ENCODE data around the gene BIK.

Gene BIK, protein sequence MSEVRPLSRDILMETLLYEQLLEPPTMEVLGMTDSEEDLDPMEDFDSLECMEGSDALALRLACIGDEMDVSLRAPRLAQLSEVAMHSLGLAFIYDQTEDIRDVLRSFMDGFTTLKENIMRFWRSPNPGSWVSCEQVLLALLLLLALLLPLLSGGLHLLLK

DNA sequence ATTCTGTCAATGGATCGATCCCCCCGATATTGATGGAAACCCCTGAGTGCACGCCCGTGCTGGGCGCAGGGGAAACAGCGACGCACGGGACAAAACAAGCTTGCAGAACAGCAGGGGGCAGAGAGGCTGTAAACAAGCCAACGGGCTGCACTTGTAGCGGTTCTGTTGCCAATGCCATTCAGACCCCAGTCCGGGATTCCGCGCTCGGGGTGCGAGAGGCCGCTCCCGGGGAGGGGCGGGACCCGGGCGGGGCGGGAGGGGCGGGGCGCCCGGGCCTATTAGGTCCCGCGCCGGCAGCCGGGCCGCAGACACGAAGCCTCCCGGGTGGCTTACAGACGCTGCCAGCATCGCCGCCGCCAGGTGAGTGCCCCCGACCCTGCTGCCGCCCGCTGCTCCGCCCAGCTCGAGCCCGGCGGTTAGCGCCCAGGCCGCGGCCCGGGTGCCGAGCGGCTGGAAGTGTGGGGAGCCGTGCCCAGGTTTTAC, at the start of gene BIK:
Gene BIK, plus strand, starts transcription at position 307 of the 483 bp plus-strand sequence. CDS start 13,273 bp downstream, outside the sequence.
- Histone ChIP-seq H3K4me3 (ENCODE audit: low read depth in 1 of 2, low read length in 2 of 2) (peak within 1 kb of the TSS; percentile 62 to 74), H3K27me3 (ENCODE audit: control insufficient read depth in 1 of 2, insufficient read depth in 2 of 2, low read length in 2 of 2) (peaks cover 4 to 6% of the 10 kb centered on the region in 2 donors), H3K9me3 (ENCODE audit: control insufficient read depth in 1 of 2, low read length in 2 of 2) (no peaks in the 10 kb centered on the region), H3K36me3 (ENCODE audit: control insufficient read depth in 1 of 2, insufficient read depth in 2 of 2, low read length in 2 of 2) (no peaks in the 10 kb centered on the region), H3K9ac (ENCODE audit: low read depth in 1 of 2, low read length in 2 of 2) (peak within 1 kb of the TSS; percentile 44 to 70), H3K27ac (ENCODE audit: low read depth, low read length) (no peak within 1 kb of the TSS), H3K4me1 (ENCODE audit: control insufficient read depth in 1 of 2, insufficient read depth in 2 of 2, low read length in 2 of 2) (peaks cover 20 to 27% of the 10 kb centered on the region in 2 donors)

DNA sequence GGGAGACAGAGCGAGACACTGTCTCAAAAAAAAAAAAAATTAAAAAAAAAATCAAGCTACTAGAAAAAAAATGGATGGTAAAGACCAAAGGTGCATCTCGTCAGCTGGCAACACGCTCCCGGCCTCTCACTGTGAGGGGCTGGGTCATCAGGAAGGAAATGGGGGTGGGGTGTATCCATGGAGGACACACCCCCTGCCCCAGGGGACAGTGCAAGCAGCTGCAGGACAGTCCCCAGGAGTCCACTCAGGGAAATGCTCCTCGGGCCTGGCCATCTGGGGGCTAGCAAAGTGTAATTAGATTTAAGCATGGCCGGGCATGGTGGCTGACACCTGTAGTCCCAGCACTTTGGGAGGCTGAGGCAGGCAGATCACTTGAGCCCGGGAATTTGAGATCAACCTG, 44.4 kb upstream of the BIK start:
- no peaks in the 10 kb centered on the region for H3K9me3 ChIP-seq (ENCODE audit: control insufficient read depth in 1 of 2, low read length in 2 of 2)
- H3K36me3 ChIP-seq (ENCODE audit: control insufficient read depth in 1 of 2, insufficient read depth in 2 of 2, low read length in 2 of 2) = peaks cover 0 to 7% of the 10 kb centered on the region in 2 donors
- no peak overlapping the region for H3K27ac ChIP-seq (ENCODE audit: low read depth, low read length)
- no peaks in the 10 kb centered on the region for H3K4me1 ChIP-seq (ENCODE audit: control insufficient read depth in 1 of 2, insufficient read depth in 2 of 2, low read length in 2 of 2)
- H3K27me3 ChIP-seq (ENCODE audit: control insufficient read depth in 1 of 2, insufficient read depth in 2 of 2, low read length in 2 of 2) = no peaks in the 10 kb centered on the region
- no peak overlapping the region for H3K4me3 ChIP-seq (ENCODE audit: low read depth in 1 of 2, low read length in 2 of 2)
- H3K9ac ChIP-seq (ENCODE audit: low read depth in 1 of 2, low read length in 2 of 2) = no peak overlapping the region

DNA sequence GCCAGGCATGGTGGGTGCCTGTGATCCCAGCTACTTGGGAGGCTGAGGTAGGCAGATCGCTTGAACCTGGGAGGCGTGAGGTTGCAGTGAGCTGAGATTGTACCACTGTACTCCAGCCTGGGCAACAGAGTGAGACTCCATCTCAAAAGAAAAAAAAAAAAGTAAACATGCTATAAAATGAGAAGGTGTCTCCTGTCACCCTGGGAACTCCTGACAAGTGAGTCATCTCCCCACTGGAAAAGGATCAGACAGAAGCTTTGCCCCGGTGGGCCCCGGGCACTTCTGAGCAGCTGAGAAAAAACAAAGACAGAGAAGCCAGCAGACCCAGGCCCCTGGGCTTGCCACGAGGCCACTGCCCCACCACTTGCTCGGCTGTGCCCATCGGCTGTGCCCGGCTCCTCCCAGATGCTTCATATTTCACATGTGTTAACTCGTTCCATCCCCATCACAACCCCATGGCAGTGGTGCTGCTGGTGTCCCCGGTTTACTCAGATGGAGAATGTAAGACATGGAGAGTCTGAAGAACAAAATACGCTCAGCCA, 43.6 kb upstream of the BIK start:
- no peaks in the 10 kb centered on the region for H3K4me1 ChIP-seq (ENCODE audit: control insufficient read depth in 1 of 2, insufficient read depth in 2 of 2, low read length in 2 of 2)
- no peaks in the 10 kb centered on the region for H3K9me3 ChIP-seq (ENCODE audit: control insufficient read depth in 1 of 2, low read length in 2 of 2)
- H3K9ac ChIP-seq (ENCODE audit: low read depth in 1 of 2, low read length in 2 of 2) = no peak overlapping the region
- no peak overlapping the region for H3K27ac ChIP-seq (ENCODE audit: low read depth, low read length)
- H3K36me3 ChIP-seq (ENCODE audit: control insufficient read depth in 1 of 2, insufficient read depth in 2 of 2, low read length in 2 of 2) = peaks cover 0 to 5% of the 10 kb centered on the region in 2 donors
- no peak overlapping the region for H3K4me3 ChIP-seq (ENCODE audit: low read depth in 1 of 2, low read length in 2 of 2)
- H3K27me3 ChIP-seq (ENCODE audit: control insufficient read depth in 1 of 2, insufficient read depth in 2 of 2, low read length in 2 of 2) = no peaks in the 10 kb centered on the region

DNA sequence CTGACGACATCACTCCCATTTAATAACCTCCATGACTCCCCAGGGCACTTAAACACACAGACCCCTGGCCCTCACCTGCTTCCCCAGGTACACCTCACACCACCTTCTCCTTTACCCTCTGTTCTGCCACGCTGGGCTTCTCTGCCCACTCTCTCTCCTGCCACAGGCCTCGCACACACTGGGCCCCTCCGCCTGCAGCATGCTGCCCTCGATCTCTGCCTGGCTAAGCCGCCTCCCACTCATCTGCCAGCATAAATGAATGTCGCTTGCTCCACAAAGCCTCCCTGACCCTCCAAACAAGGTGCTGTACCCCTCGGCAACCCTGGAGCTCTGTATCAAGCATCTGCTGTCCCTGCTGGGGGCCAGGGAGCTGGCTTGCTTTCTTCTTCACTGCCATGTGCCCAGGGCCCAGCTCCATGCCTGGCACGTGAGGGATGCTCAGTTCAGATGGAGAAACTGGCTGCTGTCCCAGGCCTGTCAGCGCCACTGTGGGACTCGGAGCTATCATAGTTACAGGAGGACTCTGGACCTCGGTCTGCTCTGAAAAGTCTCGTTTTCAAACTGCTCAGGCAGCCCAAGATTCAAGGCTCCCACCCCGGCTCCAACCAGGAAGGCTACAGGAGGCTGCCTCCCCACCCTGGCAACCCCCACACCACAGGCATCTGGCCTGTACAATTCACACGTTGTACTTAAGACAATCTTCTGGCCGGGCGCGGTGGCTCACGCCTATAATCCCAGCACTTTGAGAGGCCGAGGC, 33.3 kb upstream of the BIK start:
- no peak overlapping the region for H3K9ac ChIP-seq (ENCODE audit: low read depth in 1 of 2, low read length in 2 of 2)
- H3K27ac ChIP-seq (ENCODE audit: low read depth, low read length) = no peak overlapping the region
- H3K36me3 ChIP-seq (ENCODE audit: control insufficient read depth in 1 of 2, insufficient read depth in 2 of 2, low read length in 2 of 2) = no peaks in the 10 kb centered on the region

DNA sequence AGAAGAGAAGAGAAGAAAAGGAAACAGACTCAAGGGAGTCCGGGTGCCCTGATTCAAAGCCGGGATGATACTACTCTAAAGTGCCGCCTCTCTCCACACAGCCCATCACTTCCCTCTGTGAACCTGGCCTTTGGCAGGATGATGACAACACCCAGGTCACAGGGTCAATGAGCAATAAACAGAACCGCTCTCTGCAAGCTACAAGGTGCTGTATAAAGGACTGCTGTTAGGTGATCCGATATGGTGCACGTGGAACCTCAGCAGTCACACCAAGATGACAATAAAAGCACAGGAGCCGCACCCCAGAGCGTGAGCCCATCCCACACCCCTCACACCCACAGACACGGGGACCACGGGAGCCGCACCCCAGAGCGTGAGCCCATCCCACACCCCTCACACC, 32.0 kb upstream of the BIK start:
- H3K4me3 ChIP-seq (ENCODE audit: low read depth in 1 of 2, low read length in 2 of 2) = no peak overlapping the region
- no peak overlapping the region for H3K27ac ChIP-seq (ENCODE audit: low read depth, low read length)
- H3K36me3 ChIP-seq (ENCODE audit: control insufficient read depth in 1 of 2, insufficient read depth in 2 of 2, low read length in 2 of 2) = no peaks in the 10 kb centered on the region
- H3K9ac ChIP-seq (ENCODE audit: low read depth in 1 of 2, low read length in 2 of 2) = no peak overlapping the region
- H3K9me3 ChIP-seq (ENCODE audit: control insufficient read depth in 1 of 2, low read length in 2 of 2) = no peaks in the 10 kb centered on the region
- no peaks in the 10 kb centered on the region for H3K27me3 ChIP-seq (ENCODE audit: control insufficient read depth in 1 of 2, insufficient read depth in 2 of 2, low read length in 2 of 2)
- H3K4me1 ChIP-seq (ENCODE audit: control insufficient read depth in 1 of 2, insufficient read depth in 2 of 2, low read length in 2 of 2) = peaks cover 4 to 8% of the 10 kb centered on the region in 2 donors

More for the DNA sequence above, 33.3 kb upstream of the BIK start:
- Histone ChIP-seq H3K27me3 (ENCODE audit: control insufficient read depth in 1 of 2, insufficient read depth in 2 of 2, low read length in 2 of 2) (no peaks in the 10 kb centered on the region), H3K4me3 (ENCODE audit: low read depth in 1 of 2, low read length in 2 of 2) (no peak overlapping the region), H3K4me1 (ENCODE audit: control insufficient read depth in 1 of 2, insufficient read depth in 2 of 2, low read length in 2 of 2) (peaks cover 4 to 8% of the 10 kb centered on the region in 2 donors), H3K9me3 (ENCODE audit: control insufficient read depth in 1 of 2, low read length in 2 of 2) (no peaks in the 10 kb centered on the region)

DNA sequence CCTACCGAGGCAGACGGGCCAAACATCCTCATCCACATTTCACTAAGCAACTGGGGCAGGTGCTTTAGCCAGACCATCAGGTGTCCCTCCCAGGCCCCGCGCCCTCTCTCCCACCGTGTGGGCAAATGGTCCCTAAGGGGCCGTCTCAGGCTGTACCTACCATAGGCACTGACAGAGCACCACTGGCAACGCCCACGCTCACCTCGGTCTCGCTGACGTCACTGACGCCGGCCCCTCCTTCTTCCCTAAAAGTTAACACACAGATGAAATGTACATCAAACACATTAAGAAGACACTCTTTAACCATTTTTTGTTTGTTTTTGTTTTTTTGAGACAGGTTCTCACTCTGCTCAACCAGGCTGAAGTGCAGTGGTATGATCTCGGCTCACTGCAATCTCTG, 30.8 kb upstream of the BIK start:
- no peak overlapping the region for H3K27ac ChIP-seq (ENCODE audit: low read depth, low read length)
- H3K36me3 ChIP-seq (ENCODE audit: control insufficient read depth in 1 of 2, insufficient read depth in 2 of 2, low read length in 2 of 2) = no peaks in the 10 kb centered on the region
- no peak overlapping the region for H3K4me3 ChIP-seq (ENCODE audit: low read depth in 1 of 2, low read length in 2 of 2)
- no peaks in the 10 kb centered on the region for H3K27me3 ChIP-seq (ENCODE audit: control insufficient read depth in 1 of 2, insufficient read depth in 2 of 2, low read length in 2 of 2)
- H3K4me1 ChIP-seq (ENCODE audit: control insufficient read depth in 1 of 2, insufficient read depth in 2 of 2, low read length in 2 of 2) = peaks cover 4 to 8% of the 10 kb centered on the region in 2 donors
- no peak overlapping the region for H3K9ac ChIP-seq (ENCODE audit: low read depth in 1 of 2, low read length in 2 of 2)
- no peaks in the 10 kb centered on the region for H3K9me3 ChIP-seq (ENCODE audit: control insufficient read depth in 1 of 2, low read length in 2 of 2)

DNA sequence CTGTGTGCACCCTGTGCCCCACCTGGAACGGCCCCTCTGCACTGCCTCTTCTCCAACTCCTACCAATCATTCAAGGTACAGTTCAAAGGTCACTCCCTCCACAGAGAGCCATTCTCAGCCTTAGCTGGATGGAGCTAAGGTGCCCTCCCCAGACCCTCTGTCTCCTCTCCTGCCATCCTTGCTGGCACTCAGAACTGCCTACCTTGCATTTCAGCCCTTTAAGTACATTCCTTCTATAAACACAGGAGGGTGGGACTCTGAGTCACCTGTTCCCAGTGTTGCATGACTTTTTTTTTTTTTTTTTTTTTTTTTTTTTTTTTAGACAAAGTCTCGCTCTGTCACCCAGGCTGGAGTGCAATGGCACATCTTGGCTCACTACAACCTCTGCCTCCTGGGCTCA, 29.9 kb upstream of the BIK start:
- Histone ChIP-seq H3K36me3 (ENCODE audit: control insufficient read depth in 1 of 2, insufficient read depth in 2 of 2, low read length in 2 of 2) (no peaks in the 10 kb centered on the region), H3K9me3 (ENCODE audit: control insufficient read depth in 1 of 2, low read length in 2 of 2) (no peaks in the 10 kb centered on the region), H3K9ac (ENCODE audit: low read depth in 1 of 2, low read length in 2 of 2) (no peak overlapping the region), H3K4me3 (ENCODE audit: low read depth in 1 of 2, low read length in 2 of 2) (no peak overlapping the region), H3K4me1 (ENCODE audit: control insufficient read depth in 1 of 2, insufficient read depth in 2 of 2, low read length in 2 of 2) (peaks cover 4 to 8% of the 10 kb centered on the region in 2 donors), H3K27me3 (ENCODE audit: control insufficient read depth in 1 of 2, insufficient read depth in 2 of 2, low read length in 2 of 2) (no peaks in the 10 kb centered on the region), H3K27ac (ENCODE audit: low read depth, low read length) (no peak overlapping the region)

DNA sequence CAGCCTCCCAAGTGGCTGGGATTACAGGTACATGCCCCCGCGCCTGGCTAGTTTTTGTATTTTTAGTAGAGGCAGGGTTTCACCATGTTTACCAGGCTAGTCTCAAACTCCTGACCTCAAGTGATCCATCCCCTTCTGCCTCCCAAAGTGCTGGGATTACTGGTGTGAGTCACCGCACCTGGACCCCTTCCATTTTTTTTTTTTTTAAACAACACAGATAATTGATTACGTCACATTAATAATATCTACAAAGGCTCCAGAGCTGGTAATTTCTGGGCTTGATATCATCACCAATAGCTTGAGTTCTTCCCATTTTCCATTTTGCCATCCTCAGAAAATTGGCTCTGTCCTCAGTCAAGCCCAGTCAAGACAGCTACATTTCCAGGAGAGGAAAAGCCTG, 28.6 kb upstream of the BIK start:
- H3K36me3 ChIP-seq (ENCODE audit: control insufficient read depth in 1 of 2, insufficient read depth in 2 of 2, low read length in 2 of 2) = no peaks in the 10 kb centered on the region
- no peak overlapping the region for H3K4me3 ChIP-seq (ENCODE audit: low read depth in 1 of 2, low read length in 2 of 2)
- no peak overlapping the region for H3K27ac ChIP-seq (ENCODE audit: low read depth, low read length)
- H3K9ac ChIP-seq (ENCODE audit: low read depth in 1 of 2, low read length in 2 of 2) = no peak overlapping the region
- peaks cover 4 to 8% of the 10 kb centered on the region in 2 donors for H3K4me1 ChIP-seq (ENCODE audit: control insufficient read depth in 1 of 2, insufficient read depth in 2 of 2, low read length in 2 of 2)
- no peaks in the 10 kb centered on the region for H3K9me3 ChIP-seq (ENCODE audit: control insufficient read depth in 1 of 2, low read length in 2 of 2)
- H3K27me3 ChIP-seq (ENCODE audit: control insufficient read depth in 1 of 2, insufficient read depth in 2 of 2, low read length in 2 of 2) = no peaks in the 10 kb centered on the region

DNA sequence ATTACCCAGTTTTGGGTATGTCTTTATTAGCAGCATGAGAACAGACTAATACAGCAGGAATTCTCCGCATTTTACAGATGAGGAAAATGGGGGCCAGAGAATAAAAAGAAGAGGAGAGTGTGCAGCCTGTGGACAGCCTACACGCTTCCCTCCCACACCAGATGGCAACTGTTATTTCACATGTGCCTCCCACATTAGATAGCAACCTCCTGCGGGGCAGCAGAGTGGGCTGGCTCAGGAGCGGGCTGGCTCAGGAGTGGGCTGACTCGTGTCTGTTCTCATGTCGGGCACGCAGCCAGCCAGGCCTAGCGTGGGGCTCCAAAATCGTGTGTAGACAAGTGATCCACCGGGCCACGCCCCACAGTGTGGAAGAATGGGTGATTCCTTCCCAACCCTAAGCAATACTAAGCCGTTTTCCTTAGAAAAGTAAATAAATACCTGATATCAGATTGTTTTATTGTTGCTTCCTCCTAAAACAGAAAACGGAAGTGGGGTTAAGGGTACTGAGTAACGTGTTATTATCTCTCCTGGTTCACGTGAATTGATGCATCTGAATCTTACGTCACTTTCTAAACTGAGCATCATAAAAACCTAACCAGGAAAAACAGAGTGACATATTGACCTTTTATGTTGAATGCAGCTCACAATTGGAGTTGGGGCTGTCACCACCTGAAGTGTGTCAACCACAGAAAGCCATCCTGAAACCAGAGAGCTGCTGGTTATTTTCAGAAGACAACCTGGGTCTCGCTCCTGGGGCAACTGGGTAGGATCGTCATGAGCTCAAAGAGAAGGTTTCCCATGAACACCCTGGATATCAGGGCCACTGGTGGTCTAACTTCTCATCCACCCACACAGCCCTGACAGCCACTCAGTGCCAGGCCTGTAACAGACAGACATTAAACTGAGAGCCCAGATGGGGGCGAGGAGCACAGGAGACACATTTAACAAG, 24.6 kb upstream of the BIK start:
- Histone ChIP-seq H3K4me1 (ENCODE audit: control insufficient read depth in 1 of 2, insufficient read depth in 2 of 2, low read length in 2 of 2) (peaks cover 4 to 11% of the 10 kb centered on the region in 2 donors), H3K27me3 (ENCODE audit: control insufficient read depth in 1 of 2, insufficient read depth in 2 of 2, low read length in 2 of 2) (no peaks in the 10 kb centered on the region), H3K27ac (ENCODE audit: low read depth, low read length) (no peak overlapping the region), H3K9me3 (ENCODE audit: control insufficient read depth in 1 of 2, low read length in 2 of 2) (no peaks in the 10 kb centered on the region), H3K36me3 (ENCODE audit: control insufficient read depth in 1 of 2, insufficient read depth in 2 of 2, low read length in 2 of 2) (no peaks in the 10 kb centered on the region), H3K4me3 (ENCODE audit: low read depth in 1 of 2, low read length in 2 of 2) (no peak overlapping the region), H3K9ac (ENCODE audit: low read depth in 1 of 2, low read length in 2 of 2) (no peak overlapping the region)

All from duodenal mucosa (tissue), 2 donors.